GOT3 (cell line): ENCODE results near the gene DHDH.
A peak's percentile ranks its signal among the peaks of the same experiment; 100 is the strongest.

ENCODE experiments used
- DNase-seq: peaks from one replicate; lab custom pipeline; 2025; ENCODE audit warnings: mixed read lengths; lab: John Stamatoyannopoulos, UW

DHDH gene

DNA sequence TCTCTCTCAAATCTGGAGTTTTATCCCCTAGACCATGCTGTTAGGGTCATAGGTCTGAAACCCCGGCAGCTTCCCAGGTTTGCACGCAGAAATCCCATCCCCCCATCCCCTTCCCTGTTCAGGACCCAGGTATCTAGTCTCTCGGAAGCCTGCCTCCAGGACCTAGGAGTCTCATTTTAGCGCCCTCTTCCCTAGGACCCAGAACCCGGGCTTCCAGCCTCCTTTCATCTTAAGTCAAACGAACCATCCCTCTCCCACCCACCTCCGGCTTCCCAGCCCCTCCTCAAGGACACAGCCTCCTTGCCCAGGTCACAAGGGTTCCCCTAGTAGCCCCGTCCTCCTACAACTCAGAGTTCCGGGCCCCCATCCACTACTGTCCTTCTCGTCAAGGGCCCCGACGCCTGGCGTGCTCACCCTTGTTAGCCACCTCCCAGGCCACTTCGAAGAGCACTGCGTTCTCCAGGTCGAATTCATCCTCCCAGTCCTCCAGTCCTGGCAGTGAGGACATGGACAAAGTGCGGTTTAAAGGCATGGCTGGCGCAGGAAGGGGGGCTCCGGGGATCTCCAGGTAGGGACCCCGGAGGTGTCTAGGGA is 59.2 kb downstream of the DHDH start:
- no peak for DNase-seq

- DNase-seq: peak; percentile 97
These were observed 59.9 kb downstream of the DHDH start, which contains the start of the genes GYS1 and RUVBL2 for GRCh38 chr19:48993175-48994034. Gene GYS1 (minus strand): TSS chr19:48993309. CDS start chr19:48993112, 197 bp downstream. Gene RUVBL2 (plus strand): TSS chr19:48993887. CDS start chr19:48993912, 25 bp downstream.

- DNase-seq: no peak
These were observed 60.5 kb downstream of the DHDH start for GRCh38 chr19:48994035-48994386.
